M059J (cell line): Measurements from ENCODE around the gene ASCC3. TPM values are rescaled to one million over a fixed set of nuclear protein-coding genes. Genes with fewer than 3 reads are reported as not detected.

ENCODE experiments used
- DNase-seq: peaks from one replicate; pipeline ENCODE4 v3.0.0-alpha.2; 2012; ENCODE audit warnings: low read depth
- total RNA-seq: library from RNA; depleted of rRNA; stranded (reverse); fragments of >200 nt; shearing (Covaris generic); gene quantifications from 2 replicates; pipeline ENCODE4 v1.2.3, GENCODE V29; 2014

ASCC3 gene
- total RNA-seq, 1 experiment from 2014 or later, result 49.9 TPM

DNA sequence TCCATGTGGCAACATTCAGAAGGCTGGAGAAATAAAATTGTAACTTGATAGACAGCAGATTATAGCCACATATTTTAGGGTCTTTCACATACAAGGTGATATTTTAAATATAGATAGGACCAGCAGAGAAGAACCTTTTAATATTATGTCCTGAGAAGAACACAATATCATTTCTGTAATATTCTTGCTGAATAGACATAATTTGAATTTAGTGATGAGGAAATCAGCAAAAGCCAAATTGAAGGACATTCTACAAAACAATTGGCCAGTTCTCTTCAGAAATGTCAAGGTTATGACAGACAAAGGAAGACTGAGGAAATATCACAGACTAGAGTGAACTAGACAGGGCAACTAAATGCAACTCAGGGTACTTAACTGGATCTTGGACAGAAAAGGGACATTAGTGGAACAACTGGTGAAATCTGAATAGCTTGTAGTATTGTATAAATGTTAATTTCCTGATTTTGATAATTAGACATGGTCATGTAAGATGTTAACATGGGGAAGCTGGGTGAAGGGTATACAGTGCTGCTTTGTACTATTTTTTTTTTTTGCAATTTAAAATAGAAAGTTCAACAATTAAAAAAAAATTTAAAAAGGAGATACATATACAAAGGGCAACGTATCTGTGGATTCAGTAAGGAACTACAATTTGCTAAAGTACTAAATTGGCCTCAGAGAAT lies 281.9 kb downstream of the ASCC3 start:
- DNase-seq, result no peak

- no peak for DNase-seq
Measured at GRCh38 chr6:100595456-100595855, 285.7 kb downstream of the ASCC3 start.

DNA sequence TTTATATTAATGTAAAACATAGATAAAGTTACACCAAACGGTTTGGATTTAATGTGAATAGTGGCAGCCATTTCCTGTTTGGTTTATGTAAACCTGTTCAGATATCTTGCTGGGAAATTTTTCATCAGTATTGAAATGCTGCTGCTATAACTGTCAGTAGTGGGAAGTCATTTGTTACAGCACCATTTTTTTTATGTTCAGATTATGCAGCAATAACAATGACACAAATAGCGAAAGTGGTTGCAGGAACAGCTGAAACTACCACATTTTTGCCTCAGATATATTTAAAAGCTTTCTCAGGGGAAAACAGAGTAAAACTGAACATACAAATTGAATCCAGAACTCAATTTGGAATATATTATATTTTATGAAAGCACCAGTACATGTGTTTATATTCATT lies 287.6 kb downstream of the ASCC3 start:
- no peak for DNase-seq

DNA sequence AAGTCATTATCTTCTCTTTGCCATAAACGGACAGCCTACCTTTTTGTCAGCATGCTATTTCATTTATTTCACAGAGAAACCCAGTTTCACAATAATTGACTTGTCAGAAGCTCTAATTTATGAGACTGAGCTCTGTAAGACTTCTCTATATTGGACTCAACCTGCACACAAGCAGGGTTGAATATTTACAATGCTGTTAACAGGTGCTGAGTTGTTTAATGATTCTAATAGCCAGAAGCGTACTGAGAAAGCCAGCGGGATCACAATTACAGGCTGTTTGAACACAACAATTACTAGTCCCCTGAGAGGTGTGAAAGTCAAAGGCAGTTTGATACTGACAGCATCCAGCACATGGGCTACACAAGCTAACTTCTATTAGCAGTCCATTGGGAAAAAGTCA lies 288.2 kb downstream of the ASCC3 start:
- no peak for DNase-seq

- no peak for DNase-seq
Measured at GRCh38 chr6:100577425-100577824, 303.7 kb downstream of the ASCC3 start.

DNA sequence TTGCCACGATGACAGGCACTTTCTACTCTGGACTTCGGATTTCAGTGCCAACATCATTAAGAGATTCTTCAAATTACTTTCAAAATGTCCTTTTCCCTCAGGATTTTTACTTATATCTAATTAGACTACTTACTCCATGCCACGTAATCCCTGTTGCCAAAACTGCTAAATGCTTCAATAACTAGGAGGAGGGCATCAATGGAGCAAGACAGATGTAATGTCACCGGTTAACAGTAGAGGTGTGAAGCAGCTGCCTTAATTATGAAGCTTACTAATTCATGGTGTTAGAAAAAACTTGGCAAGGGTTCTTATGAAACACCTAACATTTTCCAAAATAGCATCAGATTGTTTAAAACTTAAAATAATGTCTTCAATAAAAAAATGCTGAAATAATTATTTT lies 305.2 kb downstream of the ASCC3 start:
- DNase-seq, result no peak

GRCh38 chr6:100574836-100575235 lies 306.3 kb downstream of the ASCC3 start:
- no peak for DNase-seq

DNA sequence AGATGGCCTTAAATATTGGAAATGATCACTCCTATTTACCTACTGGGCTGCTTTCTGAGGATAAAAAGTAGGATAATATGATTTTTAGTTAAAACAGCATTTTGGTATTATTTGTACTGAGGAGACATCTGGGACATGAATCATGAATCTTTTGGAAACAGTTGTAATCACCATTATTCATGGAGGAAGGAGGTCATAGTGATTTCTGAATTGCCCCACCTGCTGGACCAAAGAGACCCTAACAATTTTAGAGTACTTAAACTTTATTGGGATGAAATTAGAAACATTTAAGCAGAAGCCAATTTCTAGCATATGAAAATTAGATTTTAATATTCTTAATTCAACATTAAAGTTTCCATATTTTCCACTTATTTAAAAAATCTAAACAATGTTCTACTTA lies 308.0 kb downstream of the ASCC3 start:
- peak; percentile 57 for DNase-seq

DNA sequence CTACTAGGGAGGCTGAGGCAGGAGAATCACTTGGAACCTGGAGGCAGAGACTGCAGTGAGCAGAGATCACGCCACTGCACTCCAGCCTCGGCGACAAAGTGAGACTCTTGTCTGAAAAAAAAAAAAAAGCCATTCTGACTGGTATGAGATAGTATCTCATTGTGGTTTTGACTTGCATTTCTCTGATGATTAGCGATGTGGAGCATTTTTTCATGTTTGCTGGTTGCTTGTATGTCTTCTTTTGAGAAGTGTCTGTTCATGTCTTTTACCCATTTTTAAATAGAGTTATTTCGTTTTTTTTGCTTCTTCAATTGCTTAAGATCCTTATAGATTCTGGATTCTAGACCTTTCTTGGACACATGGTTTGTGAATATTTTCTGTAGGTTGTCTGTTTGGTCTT lies 312.9 kb downstream of the ASCC3 start:
- peak; percentile 55 for DNase-seq

DNA sequence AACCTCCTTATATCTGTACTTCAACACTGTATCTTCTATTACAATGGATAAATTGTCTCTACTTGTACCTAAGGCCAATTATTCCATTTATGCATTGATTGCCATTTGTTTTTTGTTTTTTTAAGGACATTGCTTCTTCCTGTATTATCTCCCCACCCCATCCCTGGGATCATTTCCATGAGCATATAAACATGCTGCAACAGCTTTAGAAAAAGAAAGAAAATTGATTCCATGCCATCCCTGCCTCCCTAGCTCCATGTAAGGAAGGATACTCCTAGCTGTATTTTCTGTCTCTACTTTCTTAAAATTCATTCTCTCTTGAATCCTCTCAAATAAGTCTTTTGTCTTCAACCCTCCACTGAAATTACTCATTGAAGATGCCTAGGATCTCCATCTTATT lies 314.6 kb downstream of the ASCC3 start:
- no peak for DNase-seq

DNA sequence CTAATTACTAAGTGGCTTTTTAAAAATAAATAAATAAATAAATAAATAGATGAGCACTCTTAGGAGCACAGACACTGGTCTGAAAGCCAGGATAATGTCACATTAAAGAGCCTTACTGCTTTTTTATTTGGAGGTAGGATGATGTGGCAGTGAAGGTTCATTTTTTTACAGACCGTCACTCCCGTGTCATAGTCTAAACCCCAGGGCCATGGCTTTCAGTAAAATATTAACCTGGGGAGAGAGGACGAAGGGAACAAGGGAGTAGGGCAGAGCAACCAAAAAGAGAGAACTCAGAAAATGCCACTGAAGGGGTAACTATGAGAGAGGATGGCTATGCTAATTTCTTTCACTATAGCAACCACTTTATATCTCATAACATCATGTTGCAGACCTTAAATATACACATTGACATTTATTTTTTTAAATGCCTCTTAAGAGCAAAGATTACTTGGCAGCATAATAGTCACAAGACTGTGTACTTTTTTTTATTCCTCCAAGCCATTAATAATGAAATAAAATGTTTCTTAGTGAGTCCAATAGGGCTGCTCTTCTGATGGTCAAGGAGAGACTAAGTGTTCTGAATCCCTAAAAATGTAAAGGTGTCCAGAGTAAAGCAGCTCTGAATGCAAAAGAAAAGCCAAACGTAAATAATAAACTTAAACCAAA lies 315.6 kb downstream of the ASCC3 start:
- no peak for DNase-seq

- DNase-seq, result no peak
Measured at GRCh38 chr6:100559859-100560258, 321.3 kb downstream of the ASCC3 start.

DNA sequence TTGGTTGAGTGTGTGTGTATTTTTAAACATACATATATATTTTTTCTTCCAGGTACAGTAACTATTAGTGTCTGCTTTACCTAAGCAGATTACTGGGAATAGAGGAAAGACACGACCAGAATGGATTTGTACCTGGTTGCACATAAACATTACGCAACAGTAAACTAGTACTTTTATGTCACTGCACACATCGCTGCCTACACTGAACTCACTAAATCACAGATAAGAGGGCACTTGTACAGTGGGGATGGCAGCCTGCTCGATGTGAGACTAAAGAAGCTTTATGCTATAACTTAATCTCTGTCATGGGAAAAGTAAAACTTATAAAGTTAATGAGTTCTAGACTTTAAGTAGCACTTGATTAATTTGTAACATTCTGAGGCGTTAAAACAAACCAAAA lies 326.9 kb downstream of the ASCC3 start:
- DNase-seq, result no peak

DNA sequence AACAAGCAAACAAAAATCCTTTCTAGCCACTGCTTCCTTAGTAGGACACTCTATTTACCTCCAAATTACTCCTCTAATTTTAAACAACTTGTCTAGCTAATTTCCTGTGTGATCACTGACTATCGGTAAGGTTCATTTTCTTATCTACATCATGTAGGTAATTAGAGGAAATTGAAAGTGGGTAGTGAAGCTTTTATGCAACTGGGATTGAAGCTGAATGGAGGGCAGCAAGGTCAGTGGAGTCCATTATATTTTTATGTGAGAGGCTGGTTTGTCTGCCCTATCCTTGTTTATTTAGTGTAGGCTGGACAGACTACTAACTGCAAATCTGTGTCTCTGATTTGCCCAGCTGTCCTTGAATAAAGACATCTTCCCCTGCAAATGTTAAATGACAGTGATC lies 327.9 kb downstream of the ASCC3 start:
- DNase-seq, result no peak

GRCh38 chr6:100549406-100550167 lies 331.5 kb downstream of the ASCC3 start:
- peak; percentile 59 for DNase-seq

GRCh38 chr6:100538086-100538485 lies 343.0 kb downstream of the ASCC3 start:
- peak; percentile 62 for DNase-seq

GRCh38 chr6:100518588-100518987 lies 362.5 kb downstream of the ASCC3 start:
- no peak for DNase-seq

- no peak for DNase-seq
Measured at GRCh38 chr6:100517633-100518032, 363.5 kb downstream of the ASCC3 start.

DNA sequence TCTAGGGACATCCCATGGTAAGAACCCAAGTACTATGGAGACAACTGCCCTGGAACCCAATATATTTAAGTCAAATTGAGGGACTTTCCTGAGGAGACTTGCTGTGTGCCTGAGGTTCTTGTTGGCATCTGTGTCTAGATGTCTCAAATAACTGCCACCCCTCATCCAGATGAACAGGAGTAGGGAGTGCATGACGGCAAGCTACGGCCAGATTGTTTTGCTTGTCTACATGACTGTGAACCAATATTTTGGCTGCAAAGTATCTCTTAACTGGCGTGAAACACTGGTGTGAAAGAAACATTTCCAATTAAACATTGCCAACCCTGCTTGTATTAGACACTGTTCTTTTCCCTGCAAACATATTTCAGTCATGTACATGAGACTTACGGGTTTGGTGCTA lies 364.0 kb downstream of the ASCC3 start:
- DNase-seq, result no peak

DNA sequence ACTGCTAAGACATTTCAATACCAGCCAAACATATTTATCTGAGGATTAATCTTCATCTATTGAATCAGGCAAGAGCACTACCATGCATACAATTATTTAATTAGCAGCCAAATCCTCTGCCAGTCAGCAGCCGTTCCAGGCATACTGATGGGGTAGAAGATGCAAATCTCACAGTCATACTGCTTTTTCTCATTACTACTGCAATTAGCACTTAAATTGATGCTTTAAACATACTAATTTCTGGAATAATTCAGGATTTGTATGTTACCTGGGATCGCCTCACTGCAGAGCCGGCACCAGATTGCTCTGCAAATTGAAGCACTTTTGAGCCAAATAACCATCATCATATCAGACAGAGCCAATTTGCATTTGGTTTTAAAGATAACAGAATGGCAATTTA lies 366.5 kb downstream of the ASCC3 start:
- DNase-seq, result no peak

- DNase-seq, result peak; percentile 81
Measured at GRCh38 chr6:100512203-100512862, 368.8 kb downstream of the ASCC3 start.

GRCh38 chr6:100509101-100509500 lies 372.0 kb downstream of the ASCC3 start:
- peak; percentile 63 for DNase-seq
